SJSA1 (cell line): ENCODE results near the gene DCTN1. TPM values are rescaled to one million over a fixed set of nuclear protein-coding genes. Genes with fewer than 3 reads are reported as not detected.

Source experiments
- DNase-seq, 2 experiments: peaks; one replicate each; pipeline ENCODE4 v3.0.0-alpha.2; 2015 to 2020; ENCODE audit warnings: low spot score in 2 of 2, low read depth in 1 of 2
- H3K27ac ChIP-seq: fragments of 250-450 bp; sonication (Bioruptor Pico); 2 replicates; pipeline ENCODE4 v1.5.1; 2020; ENCODE audit warnings: mild to moderate bottlenecking, moderate library complexity
- H3K27me3 ChIP-seq: fragments of 250-450 bp; sonication (Bioruptor Pico); replicated peaks from 2 replicates; pipeline ENCODE4 v1.5.1; 2020; ENCODE audit warnings: mild to moderate bottlenecking, moderate library complexity
- H3K36me3 ChIP-seq: fragments of 250-450 bp; sonication (Bioruptor Pico); 2 replicates; pipeline ENCODE4 v1.5.1; 2020; ENCODE audit warnings: mild to moderate bottlenecking
- H3K4me1 ChIP-seq: fragments of 250-450 bp; sonication (Bioruptor Pico); replicated peaks from 2 replicates; pipeline ENCODE4 v1.6.1; 2021; ENCODE audit warnings: mild to moderate bottlenecking
- H3K4me3 ChIP-seq: fragments of 250-450 bp; sonication (Bioruptor Pico); 2 replicates; pipeline ENCODE4 v1.5.1; 2020; ENCODE audit warnings: mild to moderate bottlenecking
- H3K9me3 ChIP-seq: fragments of 250-450 bp; sonication (Bioruptor Pico); replicated peaks from 2 replicates; pipeline ENCODE4 v1.5.1; 2020; ENCODE audit warnings: mild to moderate bottlenecking
- total RNA-seq: library from RNA; depleted of rRNA; stranded (reverse); fragments of >200 nt; shearing (Covaris generic); gene quantifications from 2 replicates; pipeline ENCODE4 v1.2.3, GENCODE V29; 2014; rRNA removed

The DCTN1 gene
- total RNA-seq, 1 experiment from 2014 or later: 136 TPM

DNA sequence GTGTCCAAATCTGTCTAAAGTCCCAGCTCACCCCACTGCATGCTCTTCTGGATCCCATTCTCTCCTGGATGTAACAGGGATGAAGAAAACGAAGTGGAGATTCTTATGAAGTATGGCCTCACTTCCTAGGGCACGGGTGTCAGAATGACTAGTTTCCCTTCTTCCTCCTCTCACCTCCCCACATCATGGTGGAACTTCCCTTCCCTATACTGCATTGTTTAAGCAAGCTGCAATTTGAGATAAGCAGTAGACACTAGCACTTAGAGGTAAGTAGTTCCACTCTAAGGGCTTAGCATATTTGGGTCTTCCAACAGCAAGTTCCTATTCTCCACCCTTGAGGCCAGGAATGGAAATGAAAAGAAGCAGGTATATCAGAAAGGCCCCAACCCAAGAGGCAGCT lies 66.6 kb downstream of the DCTN1 start:
- Histone ChIP-seq H3K4me1 (no peaks in the 10 kb centered on the region), H3K9me3 (no peaks in the 10 kb centered on the region), H3K27me3 (no peaks in the 10 kb centered on the region), H3K4me3 (no peak overlapping the region), H3K36me3 (no peaks in the 10 kb centered on the region), H3K27ac (no peak overlapping the region)
- DNase-seq: no peak

- Histone ChIP-seq H3K27ac (no peak overlapping the region), H3K9me3 (no peaks in the 10 kb centered on the region), H3K36me3 (no peaks in the 10 kb centered on the region), H3K4me3 (no peak overlapping the region), H3K27me3 (no peaks in the 10 kb centered on the region), H3K4me1 (no peaks in the 10 kb centered on the region)
- DNase-seq: no peak
Observed at GRCh38 chr2:74312913-74313312, 67.2 kb downstream of the DCTN1 start.

Other genes starting within 250 kb of the DCTN1 start
- gene BOLA3, start 232.4 kb downstream of the DCTN1 start, total RNA-seq: 130 and 179 TPM in 2 replicates
- 192 and 219 TPM in 2 replicates for gene MOB1A, start 201.4 kb downstream of the DCTN1 start, total RNA-seq
- 118 and 125 TPM in 2 replicates for gene MTHFD2, start 181.7 kb downstream of the DCTN1 start, total RNA-seq
- 0.08 TPM in 1 of 2 replicates, not detected in the other for gene SLC4A5, start 36.9 kb downstream of the DCTN1 start, total RNA-seq
- gene C2orf81, start 41.3 kb upstream of the DCTN1 start, total RNA-seq: 0.34 and 1.3 TPM in 2 replicates
- gene WDR54, start 41.4 kb upstream of the DCTN1 start, total RNA-seq: 13.8 and 15.2 TPM in 2 replicates
- gene RTKN, start 61.6 kb upstream of the DCTN1 start, total RNA-seq: 5.6 and 8.7 TPM in 2 replicates
- gene INO80B, start 74.8 kb upstream of the DCTN1 start, total RNA-seq: 10.1 and 14.0 TPM in 2 replicates
- 36.1 and 39.6 TPM in 2 replicates for gene WBP1, start 78.1 kb upstream of the DCTN1 start, total RNA-seq
- 38.7 and 41.2 TPM in 2 replicates for gene MOGS, start 85.1 kb upstream of the DCTN1 start, total RNA-seq
- 30.4 and 55.7 TPM in 2 replicates for gene MRPL53, start 92.4 kb upstream of the DCTN1 start, total RNA-seq
- 5.4 and 12.4 TPM in 2 replicates for gene CCDC142, start 102.7 kb upstream of the DCTN1 start, total RNA-seq
- 19.8 and 22.9 TPM in 2 replicates for gene TTC31, start 102.8 kb upstream of the DCTN1 start, total RNA-seq
- 0.18 and 1.6 TPM in 2 replicates for gene LBX2, start 119.3 kb upstream of the DCTN1 start, total RNA-seq
- 15.8 and 19.3 TPM in 2 replicates for gene PCGF1, start 127.4 kb upstream of the DCTN1 start, total RNA-seq
- gene TLX2, start 134.1 kb upstream of the DCTN1 start, total RNA-seq: not detected in 2 replicates
- gene DQX1, start 145.9 kb upstream of the DCTN1 start, total RNA-seq: not detected in 2 replicates
- gene AUP1, start 149.4 kb upstream of the DCTN1 start, total RNA-seq: 88.4 and 151 TPM in 2 replicates
- gene HTRA2, start 149.6 kb upstream of the DCTN1 start, total RNA-seq: 28.3 and 36.8 TPM in 2 replicates
- gene LOXL3, start 173.6 kb upstream of the DCTN1 start, total RNA-seq: 10.4 and 14.8 TPM in 2 replicates
- 13.6 and 14.4 TPM in 2 replicates for gene DOK1, start 174.4 kb upstream of the DCTN1 start, total RNA-seq